ENCODE measurements around the gene CCDC78.

CCDC78 gene

GRCh38 chr16:736936-737481 lies 10.8 kb upstream of the CCDC78 start:
- no peak for DNase-seq (ENCODE audit: low spot score)

- no peak for DNase-seq (ENCODE audit: low spot score)
Measured at GRCh38 chr16:735982-736453, 9.8 kb upstream of the CCDC78 start.

- DNase-seq (ENCODE audit: low spot score): no peak
Measured at GRCh38 chr16:734981-735881, 9.0 kb upstream of the CCDC78 start.

GRCh38 chr16:734208-734980 lies 8.2 kb upstream of the CCDC78 start:
- no peak for DNase-seq (ENCODE audit: low spot score)

- no peak for DNase-seq (ENCODE audit: low spot score)
Measured at GRCh38 chr16:733382-734207, 7.4 kb upstream of the CCDC78 start.

- no peak for DNase-seq (ENCODE audit: low spot score)
Measured at GRCh38 chr16:732936-733335, 6.7 kb upstream of the CCDC78 start.

GRCh38 chr16:732332-732731 lies 6.1 kb upstream of the CCDC78 start:
- no peak for DNase-seq (ENCODE audit: low spot score)

GRCh38 chr16:730666-731509 lies 4.6 kb upstream of the CCDC78 start:
- no peak for DNase-seq (ENCODE audit: low spot score)

- DNase-seq (ENCODE audit: low spot score): no peak
Measured at GRCh38 chr16:729768-730665, 3.8 kb upstream of the CCDC78 start.

GRCh38 chr16:728890-729744 lies 2.9 kb upstream of the CCDC78 start:
- no peak for DNase-seq (ENCODE audit: low spot score)

GRCh38 chr16:728131-728889 lies 2.1 kb upstream of the CCDC78 start:
- DNase-seq (ENCODE audit: low spot score): peak; percentile 84

GRCh38 chr16:727291-727977 lies 1.2 kb upstream of the CCDC78 start:
- DNase-seq (ENCODE audit: low spot score): peak; percentile 63

- no peak for DNase-seq (ENCODE audit: low spot score)
Measured at GRCh38 chr16:726188-726437, 130 bp downstream of the CCDC78 start.

GRCh38 chr16:725463-726187 lies 618 bp downstream of the CCDC78 start:
- no peak for DNase-seq (ENCODE audit: low spot score)

- no peak for DNase-seq (ENCODE audit: low spot score)
Measured at GRCh38 chr16:725041-725376, 1.2 kb downstream of the CCDC78 start.

- DNase-seq (ENCODE audit: low spot score): no peak
Measured at GRCh38 chr16:724188-725040, 1.8 kb downstream of the CCDC78 start.
